ENCODE data around the gene ZNF280C. TPM values are rescaled to one million over a fixed set of nuclear protein-coding genes. Genes with fewer than 3 reads are reported as not detected.
A peak's percentile ranks its signal among the peaks of the same experiment; 100 is the strongest.

The ZNF280C gene, protein sequence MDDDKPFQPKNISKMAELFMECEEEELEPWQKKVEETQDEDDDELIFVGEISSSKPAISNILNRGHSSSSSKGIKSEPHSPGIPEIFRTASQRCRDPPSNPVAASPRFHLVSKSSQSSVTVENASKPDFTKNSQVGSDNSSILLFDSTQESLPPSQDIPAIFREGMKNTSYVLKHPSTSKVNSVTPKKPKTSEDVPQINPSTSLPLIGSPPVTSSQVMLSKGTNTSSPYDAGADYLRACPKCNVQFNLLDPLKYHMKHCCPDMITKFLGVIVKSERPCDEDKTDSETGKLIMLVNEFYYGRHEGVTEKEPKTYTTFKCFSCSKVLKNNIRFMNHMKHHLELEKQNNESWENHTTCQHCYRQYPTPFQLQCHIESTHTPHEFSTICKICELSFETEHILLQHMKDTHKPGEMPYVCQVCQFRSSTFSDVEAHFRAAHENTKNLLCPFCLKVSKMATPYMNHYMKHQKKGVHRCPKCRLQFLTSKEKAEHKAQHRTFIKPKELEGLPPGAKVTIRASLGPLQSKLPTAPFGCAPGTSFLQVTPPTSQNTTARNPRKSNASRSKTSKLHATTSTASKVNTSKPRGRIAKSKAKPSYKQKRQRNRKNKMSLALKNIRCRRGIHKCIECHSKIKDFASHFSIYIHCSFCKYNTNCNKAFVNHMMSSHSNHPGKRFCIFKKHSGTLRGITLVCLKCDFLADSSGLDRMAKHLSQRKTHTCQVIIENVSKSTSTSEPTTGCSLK
- total RNA-seq (5.0 TPM), polyA plus RNA-seq (ENCODE audit: insufficient read depth, low read depth, low replicate concordance) (0.60 TPM)
- long read RNA-seq, donor 1, result 0 reads
- long read RNA-seq, donor 2, result 0 reads
- long read RNA-seq, donor 3, result 0 reads
- long read RNA-seq, donor 4, result 0 reads
- long read RNA-seq, donor 5, result 0 reads
- long read RNA-seq, donor 6, result 0 reads
- long read RNA-seq, donor 7, partial matches to known transcripts, result 1 of 2 reads
- long read RNA-seq, donor 7, other reads (novel, unspliced or antisense), result 1 of 2 reads
- long read RNA-seq, donor 8, result 0 reads
- long read RNA-seq, donor 9, result 0 reads
- long read RNA-seq, donor 10, result 0 reads

DNA sequence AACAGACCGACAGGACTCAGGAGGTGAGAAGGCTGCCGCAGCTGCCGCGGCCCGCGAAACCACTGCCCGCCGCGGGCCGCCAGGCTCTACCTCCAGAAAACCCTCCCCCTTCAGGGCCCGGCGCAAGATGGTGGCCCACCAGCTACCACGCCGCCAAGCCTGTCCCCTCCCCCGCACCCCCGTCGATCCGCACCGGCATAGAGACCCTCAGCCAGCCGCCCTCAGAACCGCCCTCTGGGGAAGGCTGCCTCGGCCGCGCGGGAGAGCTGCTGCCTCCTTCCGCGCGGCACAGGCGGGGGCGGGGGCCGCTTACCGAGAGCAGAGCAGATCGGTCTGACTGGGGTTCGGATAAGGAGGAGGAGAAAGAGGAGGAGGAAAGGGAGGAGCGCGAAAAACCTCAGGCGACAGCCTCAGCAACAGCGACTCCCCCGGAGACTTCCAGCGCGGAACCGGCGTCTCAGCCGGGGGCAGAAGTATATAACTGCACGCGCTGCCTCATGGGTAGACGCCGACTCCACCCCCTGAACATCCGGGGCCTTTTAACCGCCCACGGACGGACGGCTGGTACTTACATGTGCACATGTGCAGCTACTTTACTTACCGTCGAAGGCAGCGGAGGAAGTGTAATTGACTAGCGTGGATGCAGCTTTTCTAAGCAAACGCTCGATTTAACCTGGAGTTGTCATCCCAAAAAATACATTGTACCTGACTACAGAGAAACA lies at the start of gene ZNF280C:
ZNF280C (minus strand) TSS at position 451 of the 722 bp plus-strand sequence. CDS start 8,450 bp downstream, outside the sequence.
- no peaks in the 10 kb centered on the region for H3K4me1 ChIP-seq (ENCODE audit: control insufficient read depth in 2 of 3, insufficient read depth in 2 of 3, low read depth in 1 of 3, low read length in 3 of 3)
- no peaks in the 10 kb centered on the region for H3K36me3 ChIP-seq (ENCODE audit: control insufficient read depth in 2 of 3, insufficient read depth in 3 of 3, low read length in 3 of 3)
- TF ChIP-seq, protein P1, sequence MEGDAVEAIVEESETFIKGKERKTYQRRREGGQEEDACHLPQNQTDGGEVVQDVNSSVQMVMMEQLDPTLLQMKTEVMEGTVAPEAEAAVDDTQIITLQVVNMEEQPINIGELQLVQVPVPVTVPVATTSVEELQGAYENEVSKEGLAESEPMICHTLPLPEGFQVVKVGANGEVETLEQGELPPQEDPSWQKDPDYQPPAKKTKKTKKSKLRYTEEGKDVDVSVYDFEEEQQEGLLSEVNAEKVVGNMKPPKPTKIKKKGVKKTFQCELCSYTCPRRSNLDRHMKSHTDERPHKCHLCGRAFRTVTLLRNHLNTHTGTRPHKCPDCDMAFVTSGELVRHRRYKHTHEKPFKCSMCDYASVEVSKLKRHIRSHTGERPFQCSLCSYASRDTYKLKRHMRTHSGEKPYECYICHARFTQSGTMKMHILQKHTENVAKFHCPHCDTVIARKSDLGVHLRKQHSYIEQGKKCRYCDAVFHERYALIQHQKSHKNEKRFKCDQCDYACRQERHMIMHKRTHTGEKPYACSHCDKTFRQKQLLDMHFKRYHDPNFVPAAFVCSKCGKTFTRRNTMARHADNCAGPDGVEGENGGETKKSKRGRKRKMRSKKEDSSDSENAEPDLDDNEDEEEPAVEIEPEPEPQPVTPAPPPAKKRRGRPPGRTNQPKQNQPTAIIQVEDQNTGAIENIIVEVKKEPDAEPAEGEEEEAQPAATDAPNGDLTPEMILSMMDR (IDR thresholded peaks at IDR 0.05; ENCODE audit: borderline replicate concordance, extremely low read depth, insufficient read depth), result peak; percentile 2
- no peaks in the 10 kb centered on the region for H3K27me3 ChIP-seq (ENCODE audit: control insufficient read depth, insufficient read depth, low read length)
- FAIRE-seq (peak; percentile 32), DNase-seq (peak; percentile 94 to 96 (median 95))
- peak within 1 kb of the TSS; percentile 65 to 67 (median 65) for H3K9ac ChIP-seq (ENCODE audit: low read length in 3 of 3)
- H3K9me3 ChIP-seq (ENCODE audit: control insufficient read depth in 2 of 3, insufficient read depth in 1 of 3, low read length in 3 of 3), result no peaks in the 10 kb centered on the region
- intact Hi-C loops (cut with DNase I), result no loop called here
- peak within 1 kb of the TSS in 1 of 2 donors; percentile 37 for H3K27ac ChIP-seq (ENCODE audit: low read depth in 2 of 2, low read length in 2 of 2)
- peak within 1 kb of the TSS; percentile 65 to 81 (median 79) for H3K4me3 ChIP-seq (ENCODE audit: low read length in 3 of 3)

DNA sequence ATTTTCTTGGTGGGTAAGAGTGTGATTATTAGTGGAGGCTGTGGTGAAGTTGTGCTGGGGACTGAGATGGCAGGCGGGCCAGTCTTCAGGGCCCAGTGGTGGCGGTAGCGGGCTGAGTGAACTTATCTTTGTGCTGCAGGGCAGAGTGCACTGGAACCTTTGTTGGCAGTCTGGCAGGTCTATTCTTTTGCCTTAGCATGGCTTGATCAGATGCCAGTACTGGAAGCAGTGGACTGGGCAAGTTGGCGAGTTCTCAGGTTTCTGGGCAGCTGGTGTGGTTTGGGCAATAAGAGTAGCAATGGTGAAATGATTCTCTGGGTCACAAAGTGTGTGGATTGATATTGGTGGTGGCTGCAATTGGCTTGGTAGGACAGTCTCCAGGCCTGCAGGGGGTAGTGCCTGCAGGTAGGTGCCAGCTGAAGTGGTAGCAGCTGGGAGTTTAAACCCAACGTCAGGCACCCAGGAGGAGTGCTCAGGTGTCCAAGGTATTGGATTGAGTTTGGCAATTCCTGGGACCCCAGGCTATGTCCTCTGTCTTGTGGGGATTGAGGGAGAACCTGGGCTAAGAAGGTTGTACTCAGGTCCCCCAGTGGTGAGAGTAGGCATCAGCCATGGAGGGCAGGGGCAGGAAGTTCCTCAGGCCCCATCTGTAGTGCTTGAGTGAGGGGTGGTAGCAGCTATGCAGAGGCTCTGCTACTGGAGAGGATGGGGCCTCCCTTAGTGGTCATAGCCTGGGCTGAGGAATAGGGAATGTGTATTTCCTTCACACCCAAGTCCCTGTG lies 36.1 kb upstream of the ZNF280C start:
- Histone ChIP-seq H3K9ac (ENCODE audit: low read length in 3 of 3) (no peak overlapping the region), H3K4me3 (ENCODE audit: low read length in 3 of 3) (no peak overlapping the region), H3K9me3 (ENCODE audit: control insufficient read depth in 2 of 3, insufficient read depth in 1 of 3, low read length in 3 of 3) (no peaks in the 10 kb centered on the region), H3K27ac (ENCODE audit: low read depth in 2 of 2, low read length in 2 of 2) (no peak overlapping the region), H3K4me1 (ENCODE audit: control insufficient read depth in 2 of 3, insufficient read depth in 2 of 3, low read depth in 1 of 3, low read length in 3 of 3) (no peaks in the 10 kb centered on the region), H3K27me3 (ENCODE audit: control insufficient read depth, insufficient read depth, low read length) (no peaks in the 10 kb centered on the region), H3K36me3 (ENCODE audit: control insufficient read depth in 2 of 3, insufficient read depth in 3 of 3, low read length in 3 of 3) (no peaks in the 10 kb centered on the region)
- TF ChIP-seq, protein P1 (IDR thresholded peaks at IDR 0.05; ENCODE audit: borderline replicate concordance, extremely low read depth, insufficient read depth), result no peak
- no peak for DNase-seq
- intact Hi-C loops (cut with DNase I), result no loop called here
- no peak for FAIRE-seq

DNA sequence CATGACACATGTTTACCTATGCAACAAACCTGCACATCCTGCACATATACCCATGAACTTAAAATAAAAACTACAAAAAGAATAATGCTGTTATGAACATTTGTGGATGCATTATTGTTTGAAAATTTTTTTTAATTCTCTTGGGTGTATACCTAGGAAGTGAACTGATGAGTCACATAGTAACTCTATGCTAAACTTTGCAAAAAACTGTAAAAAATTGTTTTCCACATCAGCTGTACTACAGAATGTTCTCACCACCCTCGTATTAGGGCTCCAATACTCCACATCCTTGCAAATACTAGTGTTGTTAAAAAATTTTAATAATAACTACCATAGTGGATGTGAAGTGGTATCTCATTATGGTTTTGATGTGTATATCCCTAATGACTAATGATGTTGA lies 33.3 kb upstream of the ZNF280C start:
- TF ChIP-seq, protein P1 (IDR thresholded peaks at IDR 0.05; ENCODE audit: borderline replicate concordance, extremely low read depth, insufficient read depth), result no peak
- H3K36me3 ChIP-seq (ENCODE audit: control insufficient read depth in 2 of 3, insufficient read depth in 3 of 3, low read length in 3 of 3), result no peaks in the 10 kb centered on the region
- no peak overlapping the region for H3K9ac ChIP-seq (ENCODE audit: low read length in 3 of 3)
- H3K27me3 ChIP-seq (ENCODE audit: control insufficient read depth, insufficient read depth, low read length), result no peaks in the 10 kb centered on the region
- H3K4me1 ChIP-seq (ENCODE audit: control insufficient read depth in 2 of 3, insufficient read depth in 2 of 3, low read depth in 1 of 3, low read length in 3 of 3), result no peaks in the 10 kb centered on the region
- H3K4me3 ChIP-seq (ENCODE audit: low read length in 3 of 3), result no peak overlapping the region
- DNase-seq, result no peak
- intact Hi-C loops (cut with DNase I), result no loop called here
- no peak overlapping the region for H3K27ac ChIP-seq (ENCODE audit: low read depth in 2 of 2, low read length in 2 of 2)
- FAIRE-seq, result peak; percentile 23
- H3K9me3 ChIP-seq (ENCODE audit: control insufficient read depth in 2 of 3, insufficient read depth in 1 of 3, low read length in 3 of 3), result no peaks in the 10 kb centered on the region

Measured in kidney (tissue), 22 donors.